Stimulated activated CD4-positive, alpha-beta T cell treated with anti-CD3 and anti-CD28 coated beads, Interleukin-1b, Interleukin-23, amount 100 ng/mL, for 48 hours (primary cell): ENCODE measurements around the gene BCL2L1.
A peak's percentile ranks its signal among the peaks of the same experiment; 100 is the strongest.

Experiments used
- DNase-seq: peaks from one replicate; pipeline ENCODE4 v3.0.0-alpha.2; 2020

The BCL2L1 gene

DNA sequence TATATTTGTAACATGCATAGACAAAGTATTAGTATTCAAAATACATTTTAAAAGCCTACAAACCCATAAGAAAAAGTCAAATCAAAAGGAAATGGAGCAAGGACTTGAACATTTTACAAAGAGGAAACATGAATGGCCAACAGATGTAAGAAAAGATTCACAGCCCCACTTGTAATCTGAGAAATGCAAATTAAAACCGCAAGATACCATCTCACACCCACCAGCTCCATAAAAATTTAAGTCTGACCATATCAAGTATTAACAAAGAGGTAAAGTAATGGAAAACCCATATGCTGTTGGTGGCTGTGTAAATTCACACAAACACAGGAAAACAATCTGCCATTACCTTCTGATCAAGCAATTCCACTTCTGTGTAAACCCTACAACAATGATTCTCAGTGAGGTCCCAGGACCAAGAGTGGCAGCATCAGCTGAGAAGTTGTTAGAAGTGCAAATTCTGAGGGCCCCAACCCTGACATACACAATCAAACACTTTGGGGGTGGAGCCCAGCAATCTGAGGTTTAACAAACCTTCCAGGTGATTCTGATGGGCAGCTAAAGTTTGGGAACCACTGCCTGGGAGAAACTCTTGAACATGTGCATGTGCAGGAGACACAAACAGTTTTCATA, 30.9 kb downstream of the BCL2L1 start:
- DNase-seq, result no peak

DNA sequence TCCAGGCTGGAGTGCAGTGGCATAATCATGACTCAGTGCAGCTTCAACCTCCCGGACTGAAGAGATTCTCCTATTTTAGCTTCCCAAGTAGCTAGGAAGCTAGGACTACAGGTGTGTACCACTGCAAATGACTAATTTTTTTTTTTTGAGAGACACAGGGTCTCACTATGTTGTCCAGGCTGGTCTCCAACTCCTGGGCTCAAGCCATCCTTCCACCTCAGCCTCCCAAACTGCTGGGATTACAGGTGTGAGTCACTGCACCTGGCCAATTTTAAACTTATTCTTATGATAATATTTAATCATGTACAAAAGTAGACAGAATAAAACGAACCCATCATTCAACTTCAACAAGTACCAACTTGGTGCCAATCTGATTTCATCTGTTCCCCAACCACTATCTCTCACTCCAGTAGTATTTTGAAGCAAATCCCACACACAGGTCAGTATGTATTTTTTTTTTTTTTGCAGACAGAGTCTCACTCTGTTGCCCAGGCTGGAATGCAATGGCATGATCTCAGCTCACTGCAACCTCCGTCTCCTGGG, 32.5 kb downstream of the BCL2L1 start:
- DNase-seq, result no peak

DNA sequence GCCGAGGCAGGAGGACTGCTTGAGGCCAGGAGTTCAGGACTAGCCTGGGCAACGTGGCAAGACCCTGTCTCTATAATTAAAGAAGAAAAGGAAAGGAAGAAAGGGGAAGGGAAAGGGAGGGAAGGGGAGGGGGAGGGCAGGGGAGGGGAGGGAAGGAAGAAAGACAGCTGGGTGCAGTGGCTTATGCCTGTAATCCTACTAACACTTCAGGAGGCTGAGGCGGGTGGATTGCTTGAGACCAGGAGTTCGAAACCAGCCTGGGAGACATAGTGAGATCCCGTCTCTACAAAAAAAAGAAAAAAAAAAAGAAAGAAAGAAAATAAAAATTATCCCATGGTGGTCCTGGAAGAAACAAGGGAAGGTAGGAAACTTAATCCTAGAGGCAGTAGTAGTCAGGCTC, 33.5 kb downstream of the BCL2L1 start:
- no peak for DNase-seq

DNA sequence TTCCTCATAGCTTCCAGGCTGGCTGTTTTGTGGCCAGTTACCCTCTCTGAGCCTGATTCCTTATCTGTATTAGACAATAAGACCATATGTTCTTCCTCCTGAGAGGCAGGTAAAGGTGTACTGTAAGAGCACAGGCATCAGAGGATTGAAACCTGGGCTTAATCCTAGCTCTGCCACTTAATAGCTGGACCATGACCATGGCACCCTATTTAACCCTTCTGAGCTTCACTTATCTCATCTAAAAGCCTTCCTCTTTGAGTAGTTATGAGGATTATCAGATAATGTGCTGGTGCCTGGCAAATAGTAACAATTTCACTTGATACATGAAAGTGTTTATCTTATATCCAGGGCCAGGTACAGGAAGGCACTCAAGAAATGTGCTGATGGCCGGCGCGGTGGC, 34.9 kb downstream of the BCL2L1 start:
- DNase-seq, result no peak

DNA sequence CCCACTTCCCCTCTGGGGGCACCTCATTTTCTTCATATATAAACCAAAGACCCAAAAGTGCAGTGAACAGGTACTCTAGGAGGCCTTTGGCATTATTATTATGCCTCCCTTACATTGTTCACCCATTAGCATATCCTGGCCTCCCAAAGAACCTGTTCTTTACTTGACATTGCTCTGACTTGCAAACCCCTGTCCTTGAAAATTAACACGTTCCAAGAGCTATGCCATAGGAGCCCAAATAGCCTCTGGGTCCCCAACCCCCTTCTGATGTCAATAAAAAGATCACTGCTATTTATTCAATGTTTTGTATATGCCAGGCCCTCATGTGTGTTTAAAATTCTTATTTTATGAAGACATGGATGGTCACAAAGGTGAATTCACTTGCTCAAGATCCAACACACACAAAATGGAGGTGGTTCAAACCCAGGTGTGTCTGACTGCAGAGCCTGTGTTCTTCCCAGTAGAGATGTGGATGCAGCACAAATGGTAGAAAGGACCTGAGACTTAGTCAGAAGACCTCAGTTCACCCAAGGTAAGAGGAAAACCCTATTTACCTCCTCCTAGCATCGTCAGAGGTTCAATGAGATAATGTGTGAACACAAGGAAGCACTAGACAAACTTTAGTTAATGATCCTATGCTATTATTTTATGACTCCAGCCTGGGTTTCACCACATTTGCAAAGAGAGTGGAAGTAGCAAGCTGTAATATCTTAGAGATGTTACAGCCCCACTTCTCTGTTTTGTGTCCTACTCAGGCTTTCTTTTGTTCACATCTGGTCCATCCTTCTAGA, 36.6 kb downstream of the BCL2L1 start:
- DNase-seq, result no peak

DNA sequence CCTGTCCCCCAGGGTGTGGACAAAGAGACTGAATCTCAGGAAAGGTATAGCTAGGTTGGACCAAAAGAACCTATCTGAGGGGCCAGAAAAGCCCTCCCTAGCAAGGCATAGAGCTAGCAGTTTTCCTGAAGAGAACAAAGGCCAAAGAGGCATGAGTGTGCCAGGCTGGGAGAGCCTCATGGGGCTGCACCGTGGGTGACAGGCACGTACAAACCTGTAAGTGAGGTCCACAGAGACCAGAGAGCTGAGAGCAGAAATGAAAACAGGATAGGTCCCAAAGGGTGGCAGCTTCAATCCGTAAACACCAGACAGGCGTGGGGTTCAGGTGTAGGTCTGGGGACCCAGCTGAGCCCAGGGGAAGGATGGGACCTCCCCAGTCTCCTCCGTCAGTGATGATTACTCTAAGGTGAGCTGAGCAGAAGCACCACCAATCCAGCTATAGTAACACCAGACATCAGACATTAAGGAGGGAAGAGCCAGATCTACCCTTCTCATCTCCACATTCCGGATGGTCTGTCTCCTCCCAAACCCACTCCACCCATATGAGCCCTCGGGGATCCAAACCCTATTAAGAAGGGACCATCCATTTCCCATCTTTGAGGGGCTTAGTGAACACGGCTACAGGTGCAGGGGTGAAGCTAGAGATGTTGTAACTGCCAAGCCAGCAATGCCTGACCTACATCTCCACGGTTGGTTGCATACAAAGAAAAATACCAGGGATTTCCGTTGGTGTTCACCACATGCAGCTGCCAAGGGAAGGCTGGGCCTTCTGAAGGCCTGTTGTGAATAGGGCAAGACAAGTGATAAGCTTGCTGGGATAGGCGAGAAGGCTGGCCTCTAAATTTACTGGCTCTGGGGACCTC, 38.3 kb downstream of the BCL2L1 start:
- DNase-seq, result no peak

DNA sequence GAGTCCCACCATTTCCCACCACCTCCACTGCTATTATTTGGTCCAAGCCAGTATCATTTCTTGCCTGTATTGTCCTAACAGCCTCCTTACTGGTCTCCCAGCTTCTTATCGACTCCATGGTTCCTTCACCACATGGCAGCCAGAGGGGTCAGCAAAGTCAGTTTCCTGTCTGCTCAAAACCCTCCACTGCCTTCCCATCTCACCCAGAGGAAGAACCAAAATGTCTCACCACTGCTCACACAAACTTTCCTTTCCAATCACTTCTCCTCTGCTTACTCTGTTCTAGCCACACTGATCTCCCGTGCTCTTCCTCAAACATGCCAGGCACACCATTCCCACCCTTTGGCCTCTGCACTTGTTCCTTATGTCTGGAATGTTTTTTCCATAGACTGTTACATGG, 39.7 kb downstream of the BCL2L1 start:
- no peak for DNase-seq

DNA sequence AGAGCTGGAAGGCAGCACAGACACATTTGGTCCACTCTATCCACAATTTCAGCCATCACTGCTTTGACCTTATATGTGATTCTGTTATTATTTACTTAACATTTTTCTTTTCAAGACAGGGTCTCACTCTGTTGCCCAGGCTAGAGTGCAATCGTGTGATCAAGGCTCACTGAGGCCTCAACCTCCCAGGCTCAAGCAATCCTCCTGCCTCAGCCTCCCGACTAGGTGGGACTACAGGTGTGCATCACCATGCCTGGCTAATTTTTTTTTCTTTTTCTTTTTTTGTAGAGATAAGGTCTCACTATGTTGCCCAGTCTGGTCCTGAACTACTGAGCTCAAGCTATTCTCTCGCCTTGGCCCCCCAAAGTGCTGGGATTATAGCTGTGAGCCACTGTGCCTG, 40.3 kb downstream of the BCL2L1 start:
- DNase-seq, result no peak

DNA sequence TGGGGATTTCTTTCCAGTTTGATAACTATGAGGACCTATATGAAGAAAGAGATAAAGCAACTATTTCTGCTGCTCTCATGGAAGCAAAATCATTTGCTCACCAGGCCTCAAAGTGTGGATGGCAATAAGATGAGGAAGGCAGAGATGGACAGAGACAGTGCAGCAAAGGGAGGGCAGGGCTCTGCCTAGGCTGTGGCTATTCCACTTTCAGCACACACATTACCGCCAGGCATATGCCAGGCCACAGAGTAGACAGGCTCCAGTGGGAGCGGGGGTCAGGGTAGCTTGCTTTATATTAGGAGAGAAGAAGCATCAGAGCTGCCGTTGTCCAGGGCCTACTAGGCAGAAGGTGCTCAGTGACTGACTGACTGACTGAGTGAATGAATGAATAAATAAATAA, 40.9 kb downstream of the BCL2L1 start:
- no peak for DNase-seq

DNA sequence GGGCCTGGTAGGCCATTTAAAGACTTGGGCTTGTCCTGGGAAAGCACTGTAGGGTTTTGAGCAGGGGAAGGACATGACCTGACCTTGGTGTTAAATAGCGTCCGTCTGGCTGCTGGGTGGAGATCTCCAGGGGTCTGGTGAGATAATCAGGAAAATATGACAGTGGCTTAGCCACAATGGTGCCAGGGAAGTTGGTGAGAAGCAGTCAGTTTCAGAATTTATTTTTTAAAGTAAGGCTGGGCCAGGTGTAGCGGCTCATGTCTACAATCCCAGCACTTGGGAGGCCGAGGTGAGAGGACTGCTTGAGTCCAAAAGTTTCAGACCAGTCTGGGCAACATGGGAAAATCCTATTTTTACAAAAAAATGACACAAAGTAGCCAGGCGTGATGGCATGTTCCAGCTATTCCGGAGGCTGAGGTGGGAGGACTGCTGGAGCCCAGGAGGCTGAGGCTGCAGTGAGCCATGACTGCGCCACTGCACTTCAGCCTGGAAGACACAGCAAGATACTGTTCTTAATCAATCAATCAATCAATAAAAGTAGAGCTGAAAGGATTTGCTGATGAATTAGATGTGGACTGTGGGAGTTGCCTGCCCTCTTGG, 41.4 kb downstream of the BCL2L1 start:
- no peak for DNase-seq

DNA sequence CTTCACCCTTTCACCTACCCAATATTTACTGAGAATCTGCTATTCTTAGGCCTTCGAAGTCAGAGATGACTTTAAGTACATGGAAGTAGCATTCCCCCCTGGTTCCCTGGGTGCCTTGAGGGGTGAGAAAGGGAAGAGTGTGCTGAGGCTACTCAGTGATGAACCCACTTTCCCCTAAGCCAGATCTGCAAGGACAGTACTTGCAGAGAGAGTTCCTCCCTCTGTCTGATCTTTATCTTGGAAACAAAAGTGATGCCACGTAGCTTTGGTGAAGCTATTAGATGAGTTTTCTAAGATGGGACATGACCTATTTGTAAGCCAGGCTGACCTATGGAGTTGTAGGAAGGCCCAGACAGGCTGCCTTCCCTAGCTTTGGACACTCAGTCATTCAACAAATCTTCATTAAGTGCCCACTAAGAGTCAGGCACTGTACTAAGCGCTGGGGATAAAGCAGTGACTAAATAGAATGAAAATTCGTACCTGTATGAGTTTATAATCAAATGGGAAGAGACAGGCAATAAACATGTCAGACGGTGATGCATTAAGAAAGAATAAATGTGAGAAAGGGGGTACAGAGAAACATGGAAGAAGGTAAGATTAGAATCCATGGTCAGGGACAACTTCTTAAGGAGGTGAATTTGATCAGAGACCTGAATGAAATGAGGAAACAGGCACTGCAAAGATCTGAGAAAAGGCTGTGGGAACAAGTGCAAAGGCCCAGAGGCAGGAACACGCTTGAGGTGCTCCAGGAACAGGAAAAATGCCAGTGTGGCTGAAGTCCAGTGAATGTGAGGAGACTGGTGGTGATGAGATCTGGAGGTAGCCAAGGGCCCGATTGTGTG, 42.2 kb downstream of the BCL2L1 start:
- no peak for DNase-seq

DNA sequence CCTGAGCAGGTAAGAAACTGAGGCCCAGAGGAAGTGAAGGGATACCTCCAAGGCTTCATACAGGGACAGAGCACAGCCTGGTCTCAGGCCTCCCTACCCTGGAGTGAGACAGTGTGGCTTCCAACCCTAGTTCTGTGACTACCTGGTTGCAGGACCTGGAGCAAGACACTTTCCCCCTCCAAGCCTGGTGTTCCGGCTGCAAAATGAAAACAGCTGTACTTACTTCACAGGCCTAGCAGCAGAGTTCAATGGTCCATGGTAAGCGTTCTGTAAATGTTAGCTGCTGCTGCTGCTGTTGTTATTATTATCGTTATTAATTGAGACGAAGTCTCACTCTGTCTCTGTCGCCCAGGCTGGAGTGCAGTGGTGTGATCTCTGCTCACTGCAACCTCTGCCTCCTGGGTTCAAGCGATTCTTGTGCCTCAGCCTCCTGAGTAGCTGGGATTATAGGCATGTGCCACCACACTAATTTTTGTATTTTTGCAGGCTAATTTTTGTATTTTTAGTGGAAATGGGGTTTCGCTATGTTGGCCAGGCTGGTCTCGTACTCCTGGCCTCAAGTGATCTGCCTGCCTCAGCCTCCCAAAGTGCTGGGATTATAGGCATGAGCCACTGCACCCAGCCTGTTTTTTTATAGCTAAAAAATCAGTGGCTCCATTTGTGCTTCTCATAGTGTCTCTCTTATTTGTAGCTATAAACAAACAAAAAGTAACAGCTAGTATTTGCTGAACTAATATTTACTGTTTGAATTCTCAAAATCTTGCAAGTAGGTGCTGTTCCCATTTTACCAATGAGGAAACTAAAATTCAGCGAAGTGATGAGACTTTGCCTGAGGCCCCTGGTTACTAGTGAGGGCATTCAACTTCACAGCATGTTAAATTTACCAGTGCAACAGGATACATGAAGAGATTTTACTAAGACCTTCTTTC, 43.0 kb downstream of the BCL2L1 start:
- DNase-seq, result no peak

DNA sequence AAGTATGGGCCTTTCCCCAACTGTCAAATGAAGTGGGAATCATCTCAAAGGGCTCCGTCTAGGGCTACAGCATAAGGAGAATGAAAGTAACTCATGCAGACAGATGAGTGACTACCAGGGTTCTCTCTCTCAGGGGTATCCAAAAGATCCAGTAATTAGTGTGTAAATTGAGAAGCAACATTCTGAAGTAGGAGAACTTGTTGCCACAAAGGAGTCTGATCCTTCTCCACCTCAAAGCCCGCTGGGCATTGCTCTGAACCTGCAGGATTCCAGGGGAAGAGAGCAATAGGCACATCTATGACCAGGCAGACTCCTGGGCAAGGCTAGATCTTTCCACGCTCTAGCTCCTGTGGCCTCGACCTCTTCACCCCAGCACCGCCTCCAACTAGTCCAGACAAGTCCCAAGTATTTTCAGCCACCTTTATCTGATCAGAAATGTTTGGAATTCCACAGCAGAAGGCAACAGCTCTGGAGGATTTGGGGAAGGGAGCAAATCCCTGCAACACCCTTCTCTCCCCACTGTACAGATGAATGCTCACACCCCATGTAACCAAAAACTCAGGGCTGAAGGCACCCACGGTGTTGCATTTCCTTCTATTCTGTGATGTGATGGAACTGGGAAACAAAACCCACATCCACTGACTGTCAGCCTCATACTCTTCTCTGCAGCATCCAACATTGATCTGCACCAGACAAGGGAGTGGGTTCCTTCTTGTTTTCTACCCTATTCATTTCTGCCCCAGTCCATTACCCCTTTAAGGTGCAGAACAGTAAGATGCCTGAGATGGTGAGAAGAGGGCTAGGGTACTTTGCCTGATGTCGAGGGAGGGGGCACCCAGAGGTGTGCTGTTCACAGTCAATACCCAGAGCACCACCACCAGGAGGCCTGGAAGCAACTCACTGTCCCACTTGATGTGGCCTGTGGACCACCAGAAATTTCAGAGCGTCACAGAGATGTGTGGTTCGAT, 44.0 kb downstream of the BCL2L1 start:
- no peak for DNase-seq

DNA sequence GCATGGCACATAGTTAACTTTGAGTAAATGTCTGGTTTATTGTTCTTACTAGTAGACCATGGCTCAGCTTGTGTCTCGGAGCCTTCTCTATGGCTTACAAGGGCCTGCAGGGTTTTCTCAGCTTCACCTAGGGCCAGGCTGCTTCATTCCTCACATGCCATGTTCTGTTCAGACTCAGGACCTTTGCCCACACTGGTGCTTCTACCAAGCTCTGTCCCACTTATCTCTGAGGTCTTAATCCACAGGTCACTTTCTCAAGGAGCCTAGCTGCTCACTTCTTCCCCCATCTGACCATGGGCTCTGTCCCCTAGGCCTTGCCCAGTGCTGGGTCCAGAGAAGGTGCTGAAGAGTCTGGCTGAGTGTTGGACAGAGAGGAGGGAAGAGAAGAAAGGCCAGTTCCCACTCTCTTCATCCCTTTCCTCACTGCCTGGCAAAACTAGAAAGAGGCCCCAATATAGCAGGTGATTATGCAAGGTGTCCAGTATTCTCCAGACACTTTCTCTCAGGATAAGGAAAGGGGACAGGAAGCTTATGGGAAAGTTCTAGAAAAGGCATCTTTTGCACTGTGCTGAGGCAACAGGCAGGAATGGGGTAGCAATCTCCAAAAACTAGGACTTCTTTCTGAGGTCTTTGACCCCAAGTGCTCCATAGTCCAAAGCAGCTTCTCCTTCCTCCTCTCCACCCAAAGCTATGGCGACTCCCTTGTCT, 45.0 kb downstream of the BCL2L1 start:
- no peak for DNase-seq

DNA sequence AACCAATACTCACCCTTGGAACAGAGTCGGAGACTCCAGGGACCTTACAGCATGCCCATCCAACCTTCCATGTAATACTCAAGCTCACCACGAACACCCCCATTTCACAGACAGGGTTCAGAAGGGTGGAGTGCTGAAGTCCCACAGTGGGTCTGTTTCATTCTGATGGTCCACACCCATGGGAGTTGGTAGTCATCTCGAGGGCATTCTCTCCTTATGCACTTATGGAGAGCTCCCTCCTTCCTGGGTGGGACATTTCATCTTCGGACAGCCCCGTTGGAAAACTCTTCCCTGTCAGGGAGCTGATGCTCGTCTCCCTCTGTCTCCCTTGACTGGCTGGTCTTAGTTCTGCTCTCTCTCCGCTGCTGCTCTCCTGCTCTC, 46.1 kb downstream of the BCL2L1 start:
- DNase-seq, result no peak

DNA sequence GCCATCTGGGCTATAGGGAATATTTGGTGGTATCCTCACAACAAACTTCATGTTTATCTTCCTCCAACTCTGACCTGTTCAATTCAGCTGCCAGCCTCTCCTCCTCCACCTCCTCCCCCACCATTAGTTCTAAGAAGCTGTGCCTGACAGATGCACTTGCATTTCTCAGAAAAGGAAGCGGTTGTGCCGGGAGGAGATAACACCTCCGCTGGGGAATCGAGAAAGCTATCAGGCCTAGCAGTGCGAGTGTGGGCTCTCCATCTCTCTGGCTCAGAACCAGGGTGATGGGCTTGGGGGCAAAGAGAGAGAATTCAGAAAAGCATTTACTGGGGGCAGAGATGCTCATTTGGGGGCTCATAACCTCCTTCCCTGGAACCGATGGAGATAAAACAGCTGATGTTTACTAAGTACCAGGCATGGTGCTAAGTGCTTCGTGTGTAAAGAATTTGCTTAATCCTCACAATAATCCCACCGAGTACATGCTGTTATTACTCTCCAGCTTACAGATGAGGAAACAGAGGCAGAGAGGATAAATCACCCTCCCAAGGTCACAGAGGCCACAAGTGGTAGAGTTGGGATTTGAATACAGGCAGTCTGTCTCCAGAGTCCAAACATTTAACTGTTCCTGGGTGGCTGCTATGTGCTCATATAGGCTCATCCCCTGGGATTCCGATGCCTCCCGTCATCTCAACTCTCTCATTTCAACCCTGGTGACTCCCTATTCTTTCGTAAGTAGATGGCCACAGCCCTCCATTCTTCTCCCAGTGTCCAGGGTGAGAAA, 46.6 kb downstream of the BCL2L1 start:
- DNase-seq, result peak; percentile 65

DNA sequence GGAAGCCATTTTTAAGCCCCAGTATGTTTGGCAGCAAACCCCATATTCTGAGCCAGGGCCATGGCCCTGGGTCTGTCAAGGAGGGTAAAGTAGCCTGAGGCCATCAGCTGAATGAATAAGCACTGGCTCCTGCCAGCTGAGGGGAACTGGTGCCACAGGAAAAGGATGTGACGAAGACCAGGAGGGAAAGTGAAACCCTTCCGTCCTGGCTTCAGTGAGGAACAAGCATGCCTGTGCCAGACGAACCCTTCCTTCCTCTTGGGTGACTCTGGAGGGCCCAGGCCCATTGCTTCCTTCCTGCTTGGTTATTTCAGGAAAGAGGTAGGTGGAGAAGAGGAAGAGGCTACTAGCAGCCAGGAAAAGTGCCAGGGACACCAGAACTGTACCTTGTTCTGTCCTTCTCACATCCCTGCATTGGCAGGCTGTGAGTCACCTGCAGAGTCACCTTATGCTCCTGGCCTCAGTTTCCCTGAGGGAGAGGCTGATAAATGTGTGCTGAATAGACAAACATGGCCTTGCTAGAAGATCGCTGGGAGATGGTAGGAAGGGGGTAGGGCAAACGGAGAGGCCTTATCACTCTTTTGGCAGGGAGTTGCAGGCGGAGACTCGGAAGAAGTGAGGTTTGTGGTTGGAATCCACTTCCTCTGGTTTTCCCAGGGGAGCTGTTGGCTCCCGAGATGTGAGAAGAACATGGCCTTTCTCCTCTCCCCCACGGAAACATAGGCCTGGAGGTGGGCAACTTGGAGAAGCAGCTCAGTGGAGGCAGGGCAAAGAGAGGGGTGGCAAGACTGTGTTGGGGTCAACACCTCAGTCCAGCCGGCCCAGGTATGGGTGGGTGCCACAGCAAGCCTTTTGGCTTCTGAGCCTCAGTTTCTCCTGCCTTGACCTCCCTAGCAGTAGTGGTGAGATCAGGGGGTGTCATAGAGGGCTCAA, 47.5 kb downstream of the BCL2L1 start:
- DNase-seq, result peak; percentile 74
